GM19395 (cell line): ENCODE measurements around the gene CASP2.
"Not testable (repeated sequence)": the region's sequence is repeated elsewhere in the genome, so short reads cannot be mapped to it uniquely, and the experiment has no call there.

Source experiments
- ATAC-seq: cut with Tn5 transposase; IDR thresholded peaks from one replicate; pipeline ENCODE4 v1.9.1; 2021; ENCODE audit warnings: mild to moderate bottlenecking, moderate library complexity; ENCODE audit not compliant: unreplicated experiment

Gene CASP2

DNA sequence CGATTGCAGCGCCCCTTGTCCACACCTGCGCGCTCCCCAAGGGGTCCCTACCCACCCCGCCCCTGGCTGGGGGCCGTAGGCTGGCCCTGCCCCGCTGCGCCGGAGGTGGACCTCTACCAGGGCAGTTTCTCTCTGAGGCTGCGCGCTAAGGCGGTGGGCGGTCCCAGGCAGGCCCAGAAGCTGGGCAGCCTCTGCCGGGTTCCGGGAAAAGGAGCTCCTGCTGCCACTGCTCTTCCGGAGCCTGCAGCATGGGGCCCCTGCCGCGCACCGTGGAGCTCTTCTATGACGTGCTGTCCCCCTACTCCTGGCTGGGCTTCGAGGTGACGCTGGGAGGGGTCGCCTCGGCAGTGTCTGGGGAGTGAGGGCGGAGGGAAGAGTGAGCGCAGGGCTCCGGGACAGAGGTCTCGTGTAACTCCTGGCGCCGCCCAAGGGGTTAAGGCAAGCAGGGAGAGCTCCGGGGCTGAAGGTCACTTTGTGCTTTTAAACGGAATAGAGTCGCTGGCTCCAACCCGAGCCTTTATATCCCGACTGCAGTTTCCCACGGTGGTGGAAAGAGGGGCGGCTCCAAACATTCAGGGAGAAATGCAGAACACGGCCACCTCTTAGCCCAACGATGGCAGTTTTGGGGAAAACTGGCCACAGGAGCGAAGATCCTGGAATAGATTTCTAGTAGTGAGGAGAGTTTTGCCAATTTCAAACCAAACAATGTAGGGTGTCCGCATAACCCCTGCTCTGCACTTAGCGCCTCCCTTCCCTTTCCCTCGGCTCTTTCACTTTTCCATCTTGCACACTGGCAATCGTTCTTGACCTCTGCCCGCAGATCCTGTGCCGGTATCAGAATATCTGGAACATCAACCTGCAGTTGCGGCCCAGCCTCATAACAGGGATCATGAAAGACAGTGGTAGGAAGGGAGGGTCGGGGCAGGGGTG lies 24.6 kb upstream of the CASP2 start, which contains the start of gene GSTK1:
Gene GSTK1, plus strand, starts transcription at position 176 of the 930 bp plus-strand sequence. Its CDS starts 73 bp downstream, at position 249.
- ATAC-seq, result peak; percentile 94

GRCh38 chr7:143264196-143264568 lies 24.0 kb upstream of the CASP2 start:
- not testable (repeated sequence) for ATAC-seq

GRCh38 chr7:143265017-143265693 lies 23.0 kb upstream of the CASP2 start:
- no peak for ATAC-seq

- ATAC-seq, result no peak
These were observed 18.9 kb upstream of the CASP2 start for GRCh38 chr7:143269251-143269650.

GRCh38 chr7:143271240-143271639 lies 16.9 kb upstream of the CASP2 start:
- no peak for ATAC-seq

DNA sequence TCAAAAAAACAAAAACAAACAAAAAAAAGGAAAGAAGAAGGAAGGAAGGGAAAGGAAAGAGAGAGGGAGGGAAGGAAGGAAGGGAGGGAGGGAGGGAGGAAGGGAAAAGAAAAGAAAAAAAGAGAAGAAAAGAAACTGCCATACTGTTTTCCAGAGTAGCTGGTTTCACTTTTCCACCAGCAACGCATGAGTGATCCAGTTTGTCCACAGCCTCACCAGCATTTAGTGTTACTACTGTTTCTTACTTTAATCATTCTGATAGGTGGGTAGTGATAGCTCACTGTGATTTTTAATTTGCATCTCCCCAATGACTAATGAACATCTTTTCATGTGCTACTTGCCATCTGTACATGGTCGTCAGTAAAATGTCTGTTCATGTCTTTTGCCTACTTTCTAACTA lies 15.3 kb upstream of the CASP2 start:
- no peak for ATAC-seq

- peak; percentile 45 for ATAC-seq
These were observed 8.7 kb upstream of the CASP2 start for GRCh38 chr7:143279186-143280098.

DNA sequence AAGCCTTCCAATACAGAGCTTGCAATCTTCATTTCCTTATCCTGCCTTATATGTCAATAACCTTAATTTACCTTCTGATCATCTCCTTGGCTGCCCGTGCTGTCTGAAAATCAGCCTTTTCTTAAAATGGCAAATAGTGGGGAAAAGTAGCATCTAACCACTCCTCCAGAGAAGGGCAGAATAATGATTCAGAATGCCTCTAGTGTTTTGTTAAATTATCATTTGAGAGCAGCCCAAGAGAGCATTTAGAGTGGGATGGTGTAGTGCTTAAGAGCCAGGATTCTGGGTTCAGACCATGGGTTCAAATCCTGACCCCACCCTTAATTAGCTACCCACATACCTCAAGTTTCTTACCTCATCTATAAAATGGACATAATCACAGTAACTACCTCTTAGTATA lies 8.0 kb upstream of the CASP2 start:
- no peak for ATAC-seq

- ATAC-seq, result no peak
These were observed 7.6 kb upstream of the CASP2 start for GRCh38 chr7:143280566-143280965.

- ATAC-seq, result no peak
These were observed 6.6 kb upstream of the CASP2 start for GRCh38 chr7:143281529-143281928.

- ATAC-seq, result no peak
These were observed 6.0 kb upstream of the CASP2 start for GRCh38 chr7:143282124-143282523.

DNA sequence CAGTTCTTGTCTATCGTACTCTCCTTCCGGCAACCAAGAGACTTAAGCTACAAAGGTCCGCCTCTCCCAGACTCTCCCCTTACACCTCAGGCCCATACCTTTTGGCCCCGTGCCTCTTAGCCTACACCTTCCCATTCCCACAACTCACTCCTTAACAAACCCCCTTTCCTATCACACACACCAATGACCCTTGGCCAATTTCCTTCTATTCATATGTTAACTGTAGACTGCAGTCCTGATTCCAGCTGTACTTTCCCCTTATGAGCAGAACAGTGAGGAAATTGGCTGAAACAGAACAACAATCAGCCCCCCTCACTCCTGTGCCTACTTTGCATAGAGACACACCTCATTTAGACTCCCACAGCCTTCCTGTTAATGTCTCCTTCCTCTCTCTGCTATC lies 4.8 kb upstream of the CASP2 start:
- no peak for ATAC-seq

- ATAC-seq, result no peak
These were observed 3.3 kb upstream of the CASP2 start, which contains the start of gene TMEM139 for GRCh38 chr7:143284591-143285469. Gene TMEM139, plus strand, starts transcription at chr7:143284958. Its CDS starts 1,000 bp downstream, at chr7:143285958.

GRCh38 chr7:143285470-143285778 lies 2.7 kb upstream of the CASP2 start:
- ATAC-seq, result no peak

DNA sequence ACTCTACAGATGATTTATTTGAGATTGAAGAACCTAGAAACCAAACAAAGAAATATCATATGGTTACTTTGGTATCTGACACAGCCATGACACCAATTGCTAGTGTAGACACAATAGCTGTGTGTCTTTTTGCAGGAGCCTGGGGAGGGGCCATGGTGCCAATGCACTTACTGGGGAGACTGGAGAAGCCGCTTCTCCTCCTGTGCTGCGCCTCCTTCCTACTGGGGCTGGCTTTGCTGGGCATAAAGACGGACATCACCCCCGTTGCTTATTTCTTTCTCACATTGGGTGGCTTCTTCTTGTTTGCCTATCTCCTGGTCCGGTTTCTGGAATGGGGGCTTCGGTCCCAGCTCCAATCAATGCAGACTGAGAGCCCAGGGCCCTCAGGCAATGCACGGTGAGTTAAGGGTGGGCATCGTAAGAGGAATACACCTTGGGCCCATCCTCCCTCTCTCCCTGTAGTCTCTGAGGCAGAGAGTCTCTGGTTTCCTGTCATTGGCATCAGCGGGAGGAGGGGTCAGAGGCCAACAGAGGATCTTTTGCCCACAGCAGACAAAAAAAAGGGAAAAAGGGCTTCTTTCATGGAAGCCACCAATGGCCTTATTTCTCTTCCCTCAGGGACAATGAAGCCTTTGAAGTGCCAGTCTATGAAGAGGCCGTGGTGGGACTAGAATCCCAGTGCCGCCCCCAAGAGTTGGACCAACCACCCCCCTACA lies 2.2 kb upstream of the CASP2 start:
- no peak for ATAC-seq

DNA sequence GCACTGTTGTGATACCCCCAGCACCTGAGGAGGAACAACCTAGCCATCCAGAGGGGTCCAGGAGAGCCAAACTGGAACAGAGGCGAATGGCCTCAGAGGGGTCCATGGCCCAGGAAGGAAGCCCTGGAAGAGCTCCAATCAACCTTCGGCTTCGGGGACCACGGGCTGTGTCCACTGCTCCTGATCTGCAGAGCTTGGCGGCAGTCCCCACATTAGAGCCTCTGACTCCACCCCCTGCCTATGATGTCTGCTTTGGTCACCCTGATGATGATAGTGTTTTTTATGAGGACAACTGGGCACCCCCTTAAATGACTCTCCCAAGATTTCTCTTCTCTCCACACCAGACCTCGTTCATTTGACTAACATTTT lies 1.6 kb upstream of the CASP2 start:
- ATAC-seq, result no peak

GRCh38 chr7:143287339-143287934 lies 714 bp upstream of the CASP2 start:
- ATAC-seq, result no peak

GRCh38 chr7:143288836-143289235 lies 685 bp downstream of the CASP2 start:
- peak; percentile 6 for ATAC-seq

- no peak for ATAC-seq
These were observed 1.3 kb downstream of the CASP2 start for GRCh38 chr7:143289421-143289820.
